H4 (cell line): ENCODE measurements around the gene TMEM266. TPM values are rescaled to one million over a fixed set of nuclear protein-coding genes. Genes with fewer than 3 reads are reported as not detected.

Experiments used
- DNase-seq: peaks from one replicate; pipeline ENCODE4 v3.0.0-alpha.2; 2015; ENCODE audit warnings: low spot score
- total RNA-seq: library from RNA; depleted of rRNA; stranded (reverse); fragments of >200 nt; shearing (Covaris generic); gene quantifications from 2 replicates; pipeline ENCODE4 v1.2.3, GENCODE V29; 2014

TMEM266 gene
- total RNA-seq, 1 experiment from 2014 or later = 0.19 TPM

DNA sequence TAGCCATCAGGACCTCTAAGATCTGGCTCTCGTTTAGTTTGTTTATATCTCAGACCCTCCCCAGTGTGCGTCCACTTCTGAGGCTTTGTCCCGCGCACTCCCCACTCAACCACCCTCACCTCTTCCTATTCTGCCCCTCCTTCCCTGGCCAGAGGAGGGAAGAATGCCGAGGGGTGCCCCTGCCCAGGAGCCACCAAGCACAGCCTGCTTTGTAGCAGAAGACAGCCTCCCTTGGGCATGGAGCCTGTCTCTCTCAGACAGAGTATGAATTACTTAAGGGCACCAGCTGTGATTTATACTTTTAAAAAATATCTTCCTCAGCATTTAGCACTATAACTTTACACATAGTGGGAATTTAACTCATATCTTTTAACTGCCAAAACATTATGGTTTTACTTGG, 6.0 kb downstream of the TMEM266 start:
- no peak for DNase-seq

DNA sequence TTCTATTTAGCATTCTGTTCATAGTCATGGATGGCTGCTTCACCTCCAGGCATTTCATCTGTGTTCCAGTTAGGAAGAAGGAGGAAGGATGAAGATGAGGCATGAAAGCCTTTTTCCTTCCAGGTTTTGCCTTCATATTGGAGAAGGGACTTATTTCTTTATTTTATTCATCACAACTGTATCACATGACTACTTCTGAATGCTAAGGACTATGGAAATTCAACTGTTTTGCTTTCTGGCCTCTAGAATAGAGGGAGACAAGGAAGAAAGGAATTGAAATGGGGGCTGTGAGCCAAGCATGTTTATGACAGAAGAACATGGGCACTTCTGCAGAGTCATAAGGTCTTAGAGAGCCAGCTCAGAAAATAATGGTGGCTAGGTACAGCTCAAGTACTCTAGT, 10.4 kb downstream of the TMEM266 start:
- no peak for DNase-seq

DNA sequence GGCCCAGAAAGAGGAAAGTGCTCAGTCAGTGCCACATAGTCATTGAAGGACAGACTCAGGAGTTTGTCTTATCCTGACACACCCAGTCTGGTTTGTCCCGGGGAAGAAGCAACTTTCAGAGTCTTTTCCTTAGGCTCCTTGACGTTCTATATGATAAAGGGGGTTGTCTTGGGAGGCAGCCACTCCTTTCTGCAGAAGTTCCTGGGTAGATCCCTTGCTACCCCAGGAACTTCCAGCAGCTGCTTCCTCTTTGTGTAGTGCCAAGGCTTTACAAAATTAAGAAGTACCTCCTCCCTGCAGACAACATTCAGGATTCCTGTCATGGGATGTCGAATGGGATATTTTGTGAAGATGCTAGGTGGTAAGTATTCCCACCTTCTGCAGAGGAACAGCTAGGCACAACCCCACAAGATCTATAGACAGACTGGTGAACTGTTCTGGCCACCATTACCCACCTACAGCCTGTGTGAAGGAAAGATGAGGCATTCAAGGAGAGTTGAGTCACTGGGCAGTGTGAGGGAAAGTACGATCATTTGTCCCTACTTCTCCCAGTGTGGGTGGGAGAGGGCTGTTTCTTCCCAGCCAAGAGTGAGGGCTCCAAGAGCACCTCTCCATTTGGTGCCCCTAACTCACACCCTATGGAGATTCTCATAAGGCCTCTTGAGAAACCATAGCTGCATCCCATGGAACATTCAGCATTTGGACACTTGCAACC, 11.3 kb downstream of the TMEM266 start:
- no peak for DNase-seq

DNA sequence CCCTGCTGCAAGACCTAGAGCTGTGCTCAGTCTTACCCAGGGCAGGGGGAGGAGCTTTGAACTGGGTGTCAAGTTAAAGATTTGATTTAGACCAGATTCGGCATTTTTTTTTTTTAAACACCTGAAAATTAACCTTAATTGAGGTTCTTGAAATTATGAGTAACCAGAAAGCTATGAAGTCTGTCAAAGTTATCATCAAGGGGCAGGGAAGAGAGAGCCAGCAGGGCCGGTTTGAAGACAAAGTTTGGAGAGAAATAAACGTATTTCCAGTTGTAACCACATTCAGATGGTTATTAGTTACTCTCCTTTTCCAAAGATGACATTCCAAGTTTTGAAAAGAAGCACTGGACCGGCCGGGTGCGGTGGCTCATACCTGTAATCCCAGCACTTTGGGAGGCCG, 12.0 kb downstream of the TMEM266 start:
- no peak for DNase-seq

DNA sequence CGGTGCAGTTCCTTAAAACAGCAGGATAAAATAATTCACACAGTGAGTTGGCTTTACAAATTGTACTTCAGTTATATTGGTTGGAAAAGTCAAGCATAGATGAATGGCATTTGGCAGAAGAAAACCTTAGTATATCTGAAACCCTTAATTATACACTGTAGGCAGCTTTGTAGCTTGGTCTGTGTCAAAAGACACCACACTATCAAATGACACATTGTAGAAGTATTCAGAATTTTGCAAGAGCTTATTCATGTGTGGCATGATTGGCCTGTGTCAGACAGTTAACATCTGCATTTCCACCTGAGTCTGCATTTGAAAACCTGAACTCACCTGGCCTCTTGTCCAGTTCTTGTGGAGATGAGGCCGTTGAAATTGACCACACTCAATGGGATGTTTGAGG, 13.8 kb downstream of the TMEM266 start:
- no peak for DNase-seq

DNA sequence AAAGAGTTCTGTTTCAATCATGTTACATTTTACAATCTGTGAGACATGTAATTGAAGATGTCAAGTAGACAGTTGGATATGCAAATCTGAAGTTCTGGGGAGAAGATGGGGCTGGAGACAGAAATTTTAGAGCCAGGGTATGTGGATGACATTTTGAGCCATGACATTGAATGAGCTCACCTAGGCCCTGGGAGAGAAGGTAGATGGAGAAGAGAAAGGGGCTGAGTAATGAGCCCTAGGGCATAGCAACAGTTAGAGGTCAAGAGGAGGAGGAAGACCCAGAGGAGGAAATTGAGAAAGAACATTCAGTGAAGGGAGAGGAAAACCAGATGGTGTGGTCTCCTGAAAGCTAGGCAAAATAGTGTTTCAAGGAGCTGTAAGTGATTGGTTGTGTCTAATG, 15.3 kb downstream of the TMEM266 start:
- DNase-seq = no peak

DNA sequence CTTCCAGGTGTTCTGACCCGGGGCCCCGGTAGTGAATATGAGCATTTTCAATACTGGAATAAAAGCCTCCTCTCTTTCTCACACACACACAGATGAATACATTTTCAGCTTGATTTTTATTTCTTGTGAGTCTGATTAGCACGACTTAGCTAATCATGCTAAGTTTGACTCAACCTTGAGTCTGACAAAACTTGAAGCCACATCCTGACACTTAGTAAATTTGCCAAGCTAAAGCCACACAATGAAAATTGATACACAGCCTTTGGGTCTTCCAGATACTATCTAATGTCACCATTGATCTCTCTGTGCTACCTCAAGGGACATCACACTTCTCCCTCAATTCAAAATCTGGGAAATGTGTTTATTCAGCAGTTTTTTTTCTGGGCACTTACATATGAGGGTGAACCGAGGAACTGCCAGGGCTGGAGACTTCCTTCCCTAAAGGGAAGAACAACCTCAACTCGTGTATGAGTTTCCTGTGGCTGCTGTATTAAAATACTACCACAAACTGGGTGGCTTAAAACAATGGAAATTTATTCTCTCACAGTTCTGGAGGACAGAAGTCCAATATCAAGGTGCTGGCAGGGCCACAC, 18.6 kb downstream of the TMEM266 start:
- no peak for DNase-seq

DNA sequence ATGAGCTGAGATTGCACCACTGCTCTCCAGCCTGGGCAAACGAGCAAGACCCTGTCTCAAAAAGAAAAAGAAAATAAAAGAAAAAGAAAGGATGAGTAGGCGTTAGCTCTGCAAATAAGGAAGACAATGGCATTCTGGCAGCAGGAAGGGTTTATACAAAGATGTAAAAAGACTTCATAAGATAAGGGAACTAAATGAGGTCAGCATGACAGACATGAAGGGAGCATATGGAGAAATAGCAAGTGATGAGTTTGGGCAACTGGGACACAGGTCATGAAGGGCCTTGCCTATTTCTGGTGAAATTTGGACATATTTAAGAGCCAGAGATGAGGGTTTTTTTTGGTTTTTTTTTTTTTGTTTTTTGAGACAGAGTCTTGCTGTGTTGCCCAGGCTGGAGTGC, 24.5 kb downstream of the TMEM266 start:
- DNase-seq = no peak

DNA sequence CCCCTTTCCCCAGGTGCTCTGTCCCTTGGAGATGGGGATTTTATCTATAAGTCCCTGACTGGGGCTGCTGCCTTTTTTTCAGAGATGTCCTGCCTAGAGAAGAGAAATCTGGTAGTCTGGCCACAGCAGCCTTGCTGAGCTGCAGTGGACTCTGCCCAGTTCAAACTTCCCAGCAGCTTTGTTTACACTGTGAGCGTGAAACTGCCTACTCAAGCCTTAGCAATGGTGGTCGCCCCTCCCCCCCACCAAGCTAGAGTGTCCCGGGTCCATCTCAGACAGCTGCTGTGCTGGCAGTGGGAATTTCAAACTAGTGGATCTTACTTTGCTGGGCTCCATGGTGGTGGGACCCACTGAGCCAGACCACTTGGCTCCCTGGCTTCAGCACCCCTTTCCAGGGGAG, 38.9 kb downstream of the TMEM266 start:
- DNase-seq = no peak

DNA sequence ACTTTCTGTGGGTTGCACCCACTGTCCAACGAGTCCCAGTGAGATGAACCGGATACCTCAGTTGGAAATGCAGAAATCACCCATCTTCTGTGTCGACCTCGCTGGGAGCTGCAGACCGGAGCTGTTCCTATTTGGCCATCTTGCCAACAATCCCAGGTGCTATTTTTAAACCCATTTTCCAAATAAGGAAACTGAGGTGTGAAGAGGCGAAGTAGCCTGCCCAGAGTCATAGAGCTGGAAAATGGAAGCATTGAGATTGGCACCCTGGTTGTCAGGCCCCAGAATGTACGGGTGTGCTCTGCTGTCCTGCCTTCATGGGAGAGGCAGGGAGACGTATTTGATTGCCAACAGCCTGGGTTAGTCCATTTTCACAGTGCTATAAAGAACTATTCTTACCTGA, 39.6 kb downstream of the TMEM266 start:
- DNase-seq = no peak

DNA sequence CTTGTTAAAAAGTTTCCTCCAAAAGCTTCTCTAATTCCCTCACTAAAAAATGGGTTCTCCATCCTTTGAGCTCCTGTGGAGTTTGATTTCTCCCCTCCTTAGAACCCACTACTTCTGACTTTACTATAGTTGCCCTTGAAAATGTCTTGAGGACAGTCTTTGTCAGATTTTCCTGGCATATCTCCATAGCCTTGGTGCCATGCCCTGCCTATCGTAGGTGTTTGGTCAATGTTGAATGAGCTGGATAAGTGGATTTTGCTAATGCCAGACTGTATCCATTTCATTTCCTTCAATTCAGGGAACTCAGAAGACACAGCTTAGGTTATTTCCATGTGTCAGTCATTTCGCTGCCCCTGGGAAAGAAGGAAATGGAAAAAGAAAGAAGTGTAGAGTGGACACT, 40.6 kb downstream of the TMEM266 start:
- DNase-seq = no peak

DNA sequence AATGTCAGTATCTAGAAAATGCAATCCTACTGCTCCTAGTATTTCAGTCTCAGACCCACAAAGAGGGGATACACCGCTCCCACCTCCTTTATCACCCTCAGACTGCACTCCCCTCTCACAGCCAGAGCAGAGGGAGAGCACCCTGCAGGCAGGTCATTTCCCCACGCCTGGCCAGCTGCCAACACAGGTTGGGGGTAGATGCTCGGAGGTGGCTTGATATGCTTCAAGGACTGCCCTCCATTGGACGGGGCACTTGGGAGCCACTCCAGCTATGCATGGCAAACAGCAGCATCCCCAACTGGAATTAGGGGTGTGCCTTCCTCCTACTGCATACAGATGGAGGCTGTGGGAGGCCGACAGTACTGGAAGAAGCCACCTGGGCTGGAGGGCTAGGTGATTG, 41.9 kb downstream of the TMEM266 start:
- DNase-seq = no peak

DNA sequence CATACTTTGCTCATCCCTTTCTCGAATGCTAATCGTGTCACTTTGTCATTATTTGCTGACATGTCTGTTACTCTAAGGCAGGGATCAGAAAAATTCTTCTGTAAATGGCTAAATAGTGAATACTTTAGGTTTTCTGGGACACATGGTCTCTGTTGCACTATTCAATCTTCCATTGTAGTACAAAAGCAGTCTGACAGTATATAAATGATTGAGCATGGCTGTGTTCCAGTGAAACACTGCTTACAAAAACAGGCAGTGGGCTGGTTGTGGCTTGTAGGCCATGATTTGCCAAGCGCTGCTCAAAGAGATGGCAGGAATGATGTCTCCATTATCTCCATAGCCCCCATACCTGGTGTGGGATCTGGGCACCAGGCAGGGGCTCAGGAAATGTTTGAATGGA, 45.6 kb downstream of the TMEM266 start:
- DNase-seq = no peak

DNA sequence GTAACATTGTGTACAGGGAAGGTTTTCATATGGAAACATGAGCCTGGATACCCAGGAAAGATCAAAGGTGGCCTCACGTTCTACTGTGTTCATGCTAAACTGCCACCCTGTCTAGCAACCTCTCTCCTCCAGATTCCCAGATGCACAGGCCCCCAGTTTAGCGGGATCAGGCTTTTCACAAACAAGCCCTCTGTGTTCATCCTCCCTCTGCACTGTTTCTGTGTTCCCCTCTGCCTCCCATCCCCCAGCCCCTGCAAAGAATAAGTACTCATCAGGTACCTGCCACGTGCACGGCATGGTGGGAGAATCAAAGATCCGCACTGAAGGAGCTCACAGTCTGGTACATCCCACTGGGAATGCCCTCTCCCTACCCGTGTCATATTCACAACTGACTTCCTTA, 46.1 kb downstream of the TMEM266 start:
- no peak for DNase-seq

DNA sequence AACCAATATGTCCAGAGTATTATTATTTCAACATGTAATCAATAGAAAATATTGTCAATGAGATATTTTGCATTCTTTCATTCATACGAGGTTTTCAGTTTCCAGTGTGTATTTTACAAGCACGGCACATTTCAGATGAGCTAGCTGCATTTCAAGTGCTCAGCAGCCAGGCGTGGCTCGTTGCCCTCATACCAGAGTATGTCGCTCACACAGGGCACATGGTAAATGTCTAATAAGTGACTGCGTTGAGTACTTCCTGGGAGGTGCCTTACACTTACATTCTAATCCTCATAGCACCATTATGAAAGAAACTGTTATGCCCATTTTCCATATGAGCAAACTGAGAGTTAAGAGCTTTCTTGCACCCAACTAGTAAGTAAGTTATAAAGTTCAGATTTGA, 47.4 kb downstream of the TMEM266 start:
- DNase-seq = no peak

DNA sequence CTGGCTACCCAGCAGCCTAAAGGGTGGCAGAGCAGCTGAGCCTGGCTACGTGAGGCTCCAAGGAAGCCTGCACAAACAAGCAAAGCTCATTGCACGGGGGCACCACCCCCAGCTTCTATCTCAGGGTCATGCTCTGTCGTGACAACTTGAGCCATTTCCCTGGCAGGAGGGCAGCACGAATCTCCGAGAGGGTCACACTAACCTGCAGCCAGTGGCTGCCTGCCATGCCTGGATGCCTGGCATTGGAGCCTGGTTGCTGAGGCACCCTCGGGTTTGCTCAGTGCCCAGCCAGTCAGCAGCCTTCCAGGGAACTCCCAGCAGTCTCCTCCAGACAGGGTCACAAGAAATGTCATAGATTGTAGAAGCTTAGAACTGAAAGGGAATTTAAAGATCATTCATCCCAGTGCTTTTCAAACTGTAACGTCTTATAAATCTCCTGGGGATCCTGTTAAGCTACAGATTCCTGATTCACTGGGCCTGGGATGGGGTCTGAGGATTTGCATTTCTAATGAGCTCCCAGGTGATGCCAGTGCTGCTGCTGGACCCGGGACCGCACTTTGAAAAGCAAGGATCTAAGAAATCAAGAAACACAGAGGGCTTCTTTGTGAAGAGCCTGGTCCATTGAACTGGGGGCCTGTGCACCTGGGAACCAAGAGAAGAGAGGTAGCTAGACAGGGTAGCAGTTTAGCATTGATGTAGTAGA, 48.4 kb downstream of the TMEM266 start:
- DNase-seq = no peak

DNA sequence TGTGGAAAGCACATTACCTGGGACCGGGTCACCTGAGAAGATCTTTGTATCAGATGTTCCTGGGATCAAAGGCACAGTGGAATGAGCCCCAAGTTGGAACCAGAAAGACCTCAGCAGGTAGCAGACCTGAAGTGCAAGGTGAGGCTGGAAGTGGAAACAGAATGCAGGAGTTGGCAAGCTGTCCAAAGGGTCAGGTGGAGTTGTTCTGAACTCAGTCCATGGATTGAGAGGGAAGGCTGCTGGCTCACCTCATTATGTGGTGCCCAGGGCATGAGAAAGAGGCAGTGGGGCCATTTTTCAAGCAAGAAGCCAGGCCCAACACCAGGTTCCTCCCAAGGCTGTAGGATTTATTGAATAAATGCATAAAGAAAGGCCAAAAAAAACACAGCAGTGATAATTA, 49.3 kb downstream of the TMEM266 start:
- DNase-seq = no peak

DNA sequence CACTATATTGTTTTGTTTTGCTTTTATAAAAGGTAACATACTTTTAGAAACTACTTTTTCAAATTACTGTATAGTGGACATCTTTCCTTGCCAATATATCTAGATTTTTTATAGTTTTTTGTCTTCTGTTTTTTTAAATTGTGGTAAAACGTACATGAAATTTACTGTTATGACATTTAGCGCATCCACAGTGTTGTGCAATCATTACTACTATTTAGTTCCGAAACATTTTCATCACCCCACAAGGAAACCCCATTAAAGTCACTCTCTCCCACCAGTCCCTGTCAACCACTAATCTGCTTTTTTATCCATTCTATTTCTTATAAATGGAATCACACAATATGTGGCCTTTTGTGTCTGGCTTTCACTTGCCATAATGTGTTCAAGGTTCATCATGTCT, 54.8 kb downstream of the TMEM266 start:
- no peak for DNase-seq

DNA sequence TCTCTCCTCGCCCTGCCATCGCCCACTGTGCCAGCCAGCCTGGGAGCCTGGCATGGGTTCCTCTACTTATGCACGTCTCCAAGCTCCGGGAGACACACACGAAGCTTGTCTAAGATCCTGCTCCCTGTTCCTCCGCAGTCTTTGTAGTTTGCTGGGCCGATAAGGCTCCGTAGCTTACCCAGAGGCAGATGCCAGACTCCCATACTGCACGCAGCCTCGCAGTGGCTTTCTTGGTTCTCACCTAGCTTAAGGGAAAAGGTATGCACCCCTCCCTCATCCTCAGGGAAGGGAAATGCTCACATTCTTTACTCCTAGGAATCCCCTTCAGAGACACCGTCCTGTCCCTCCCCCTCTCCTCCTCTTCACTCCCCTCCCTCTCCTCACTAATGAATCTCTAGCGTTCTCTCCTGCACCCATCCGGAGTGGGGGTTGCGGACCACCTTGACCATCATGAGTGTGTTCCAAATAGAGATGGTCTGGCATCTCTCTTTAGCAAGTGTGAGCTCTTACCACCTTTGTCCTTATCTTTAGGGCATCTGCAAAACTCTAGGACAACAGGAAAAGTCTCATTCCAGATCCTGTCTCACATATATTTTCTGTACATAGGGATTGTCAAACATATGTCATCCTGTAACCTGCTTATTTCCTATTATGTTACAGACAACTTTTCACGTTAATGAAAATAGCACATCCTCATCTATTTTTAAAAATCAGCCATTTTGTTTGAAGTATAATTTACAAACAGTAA, 56.5 kb downstream of the TMEM266 start:
- DNase-seq = no peak

DNA sequence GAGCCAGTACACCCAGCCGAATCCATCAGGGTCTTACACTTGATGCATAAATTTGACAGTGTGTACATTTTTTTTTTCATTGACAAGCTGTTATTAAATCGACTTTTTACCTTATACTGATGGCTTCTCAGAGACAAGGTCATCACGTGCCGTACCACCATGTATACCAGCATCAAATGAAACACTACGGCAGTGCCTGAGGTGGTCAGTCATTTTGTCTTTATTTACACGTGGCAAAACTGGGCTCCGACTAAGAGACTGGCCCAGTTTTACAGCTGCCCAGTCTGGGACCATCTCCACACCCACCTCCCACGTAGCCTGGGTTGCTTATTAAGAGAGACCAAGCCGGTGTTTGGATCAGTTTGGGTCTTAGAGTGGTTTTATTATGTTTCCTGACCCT, 57.4 kb downstream of the TMEM266 start:
- DNase-seq = no peak

DNA sequence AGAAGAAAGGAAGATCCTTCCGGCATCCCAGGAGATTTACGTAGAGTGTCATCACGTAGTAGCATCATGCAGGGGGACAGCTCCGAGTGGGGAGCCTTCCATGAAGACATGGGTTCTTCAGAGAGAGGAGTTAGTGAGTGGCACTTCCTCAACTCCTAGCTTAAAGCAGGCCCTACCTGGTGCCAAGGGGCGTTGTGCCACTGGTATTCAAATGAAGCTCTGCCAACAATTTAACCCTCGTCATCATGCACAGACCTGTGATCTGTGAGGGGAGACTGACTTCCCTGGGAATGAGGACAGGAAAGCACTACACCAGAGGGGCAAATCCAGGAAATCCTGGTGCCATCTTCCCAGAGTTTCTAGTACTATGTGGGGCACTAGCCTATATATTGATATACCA, 59.0 kb downstream of the TMEM266 start:
- DNase-seq = no peak

DNA sequence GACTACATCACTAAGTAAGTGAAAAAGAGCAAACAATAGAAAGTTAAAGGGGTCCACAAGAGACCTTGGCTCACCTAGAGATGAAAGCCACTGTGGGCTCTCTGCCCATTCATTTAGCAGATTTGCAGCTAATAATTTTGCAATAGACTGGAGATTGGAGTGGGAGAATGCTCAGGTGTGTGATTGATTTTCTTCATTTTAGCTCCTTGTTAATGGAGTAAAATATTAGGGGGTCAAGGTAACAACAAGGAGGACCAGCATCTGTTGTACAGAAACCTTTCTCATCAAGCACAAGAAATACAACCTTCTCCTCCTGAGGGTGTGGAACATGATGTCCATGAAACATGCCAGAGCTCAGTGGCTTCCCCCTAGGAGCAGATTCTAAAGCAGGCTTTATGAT, 63.2 kb downstream of the TMEM266 start:
- no peak for DNase-seq

DNA sequence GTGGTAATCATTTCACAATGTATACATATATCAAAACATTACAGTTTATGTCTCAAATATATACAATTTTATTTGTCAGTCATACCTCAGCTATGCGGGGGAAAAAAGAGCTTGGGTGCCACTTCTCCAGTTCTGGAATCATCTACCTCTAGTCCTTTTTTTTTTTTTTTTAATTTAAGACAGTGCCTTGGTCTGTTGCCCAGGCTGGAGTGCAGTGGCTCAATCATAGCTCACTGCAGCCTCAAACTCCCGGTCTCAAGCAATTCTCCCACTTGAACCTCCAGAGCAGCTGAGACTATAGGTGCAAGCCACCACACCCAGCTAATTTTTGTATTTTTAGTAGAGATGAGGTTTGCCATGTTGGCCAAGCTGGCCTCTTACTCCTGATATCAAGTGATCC, 67.4 kb downstream of the TMEM266 start:
- DNase-seq = no peak
